ENCODE measurements around the gene CREG1. TPM values are rescaled to one million over a fixed set of nuclear protein-coding genes. Genes with fewer than 3 reads are reported as not detected.

Gene CREG1
- total RNA-seq, 4 donors from 2014 or later: 55.4 to 115 (median 97.5) TPM

GRCh38 chr1:167594822-167595221 lies 41.3 kb upstream of the CREG1 start:
- in situ Hi-C loops (cut with MboI; ENCODE audit: low pct_ligation_motif_present in 1 of 4, low pct_unique_long_range_greater_than_20kb in 1 of 4, low sequenced_read_pairs in 3 of 4): no loop called here
- Histone ChIP-seq H3K4me1 (peaks cover 0 to 2% (median 1%) of the 10 kb centered on the region in 4 donors), H3K27ac (no peak overlapping the region), H3K27me3 (no peaks in the 10 kb centered on the region), H3K9me3 (no peaks in the 10 kb centered on the region), H3K4me3 (no peak overlapping the region), H3K36me3 (no peaks in the 10 kb centered on the region)
- intact Hi-C loops (cut with DNase I; ENCODE audit: low total_unique reads): no loop called here
- WGBS, 2 donors (ENCODE audit: low coverage in 1 of 2): 31 to 32% methylated on average over 6 of the region's 6 CpGs
- TF ChIP-seq POLR2A (IDR thresholded peaks at IDR 0.05) (no peak), CTCF (IDR thresholded peaks at IDR 0.05) (no peak), POLR2AphosphoS5 (IDR thresholded peaks at IDR 0.05) (no peak), EP300 (IDR thresholded peaks at IDR 0.05; ENCODE audit: low read depth) (no peak)
- no peak for DNase-seq

DNA sequence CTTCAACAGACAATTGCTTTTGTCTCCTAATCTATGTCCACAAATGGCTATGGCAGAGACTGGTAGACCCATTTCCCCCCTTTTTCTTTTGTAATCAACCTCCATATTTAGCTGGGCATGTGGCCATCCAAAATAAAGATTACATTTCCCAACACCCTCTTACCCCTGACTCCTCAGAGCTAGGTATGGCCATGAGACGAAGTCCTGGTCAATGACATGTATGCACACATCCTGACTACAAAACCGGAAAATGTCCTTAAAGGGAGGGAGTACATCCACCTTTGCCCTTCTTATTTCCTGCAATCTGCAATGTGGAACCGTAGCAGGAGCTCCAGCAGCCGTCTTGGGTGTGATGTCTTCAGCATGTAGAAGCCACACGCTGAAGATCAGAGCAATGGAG lies 40.3 kb upstream of the CREG1 start:
- 78 to 80% methylated on average over 5 of the region's 5 CpGs for WGBS, 2 donors (ENCODE audit: low coverage in 1 of 2)
- Histone ChIP-seq H3K4me3 (no peak overlapping the region), H3K36me3 (no peaks in the 10 kb centered on the region), H3K27ac (no peak overlapping the region), H3K4me1 (no peaks in the 10 kb centered on the region), H3K27me3 (no peaks in the 10 kb centered on the region), H3K9me3 (no peaks in the 10 kb centered on the region)
- TF ChIP-seq POLR2A (IDR thresholded peaks at IDR 0.05) (no peak), POLR2AphosphoS5 (IDR thresholded peaks at IDR 0.05) (no peak), CTCF (IDR thresholded peaks at IDR 0.05) (no peak), EP300 (IDR thresholded peaks at IDR 0.05; ENCODE audit: low read depth) (no peak)
- DNase-seq: no peak
- in situ Hi-C loops (cut with MboI; ENCODE audit: low pct_ligation_motif_present in 1 of 4, low pct_unique_long_range_greater_than_20kb in 1 of 4, low sequenced_read_pairs in 3 of 4) (no loop called here), intact Hi-C loops (cut with DNase I; ENCODE audit: low total_unique reads) (no loop called here)

DNA sequence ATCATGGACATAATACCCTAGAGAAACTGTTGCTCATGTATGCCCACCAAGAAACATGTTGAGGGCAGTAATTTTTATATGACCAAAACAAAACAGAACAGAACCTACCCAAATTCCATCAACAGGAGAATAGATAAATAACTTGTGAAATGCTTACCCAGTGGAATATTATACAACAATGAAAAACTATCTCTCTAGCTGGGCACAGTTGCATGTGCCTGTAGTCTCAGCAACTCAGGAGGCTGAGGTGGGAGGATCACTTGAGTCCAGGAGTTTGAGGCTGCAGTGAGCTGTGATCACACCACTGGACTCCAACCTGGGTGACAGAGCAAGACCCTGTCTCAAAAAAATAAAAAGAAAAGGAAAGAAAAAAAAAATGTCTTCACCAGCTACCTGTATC lies 38.9 kb upstream of the CREG1 start:
- H3K27me3 ChIP-seq: no peaks in the 10 kb centered on the region
- H3K27ac ChIP-seq: no peak overlapping the region
- intact Hi-C loops (cut with DNase I; ENCODE audit: low total_unique reads) (no loop called here), in situ Hi-C loops (cut with MboI; ENCODE audit: low pct_ligation_motif_present in 1 of 4, low pct_unique_long_range_greater_than_20kb in 1 of 4, low sequenced_read_pairs in 3 of 4) (no loop called here)
- DNase-seq: no peak
- TF ChIP-seq EP300 (IDR thresholded peaks at IDR 0.05; ENCODE audit: low read depth) (no peak), POLR2AphosphoS5 (IDR thresholded peaks at IDR 0.05) (no peak), POLR2A (IDR thresholded peaks at IDR 0.05) (no peak), CTCF (IDR thresholded peaks at IDR 0.05) (no peak)
- H3K4me1 ChIP-seq: no peaks in the 10 kb centered on the region
- no peaks in the 10 kb centered on the region for H3K9me3 ChIP-seq
- H3K36me3 ChIP-seq: no peaks in the 10 kb centered on the region
- no peak overlapping the region for H3K4me3 ChIP-seq

- no peak for TF ChIP-seq POLR2A (IDR thresholded peaks at IDR 0.05)
- no peak for TF ChIP-seq CTCF (IDR thresholded peaks at IDR 0.05)
- no peak for TF ChIP-seq POLR2AphosphoS5 (IDR thresholded peaks at IDR 0.05)
- no peak for TF ChIP-seq EP300 (IDR thresholded peaks at IDR 0.05; ENCODE audit: low read depth)
- WGBS, 2 donors (ENCODE audit: low coverage in 1 of 2): 56 to 84% methylated on average over 2 of the region's 2 CpGs
- H3K27me3 ChIP-seq: no peaks in the 10 kb centered on the region
- intact Hi-C loops (cut with DNase I; ENCODE audit: low total_unique reads) (no loop called here), in situ Hi-C loops (cut with MboI; ENCODE audit: low pct_ligation_motif_present in 1 of 4, low pct_unique_long_range_greater_than_20kb in 1 of 4, low sequenced_read_pairs in 3 of 4) (no loop called here)
- no peaks in the 10 kb centered on the region for H3K36me3 ChIP-seq
- H3K4me3 ChIP-seq: no peak overlapping the region
- DNase-seq: no peak
- no peaks in the 10 kb centered on the region for H3K9me3 ChIP-seq
- H3K4me1 ChIP-seq: no peaks in the 10 kb centered on the region
- no peak overlapping the region for H3K27ac ChIP-seq
Measured at GRCh38 chr1:167588361-167588760, 34.8 kb upstream of the CREG1 start.
